ENCODE results near the gene POT1.

Gene POT1

DNA sequence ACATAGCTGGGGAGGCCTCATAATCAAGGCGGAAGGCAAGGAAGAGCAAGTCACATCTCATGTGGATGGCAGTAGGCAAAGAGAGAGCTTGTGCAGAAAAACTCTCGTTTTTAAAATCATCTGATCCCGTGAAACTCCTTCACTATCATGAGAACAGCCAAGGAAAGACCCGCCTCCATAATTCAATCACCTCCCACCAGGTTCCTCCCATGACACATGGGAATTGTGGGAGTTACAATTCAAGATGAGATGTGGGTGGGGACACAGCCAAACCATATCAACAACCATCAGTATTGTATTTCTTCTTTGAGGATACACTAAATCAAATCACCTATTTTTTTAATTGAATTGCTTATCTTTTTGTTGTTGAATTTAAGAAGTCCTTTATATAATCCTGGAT lies 16.7 kb downstream of the POT1 start:
- DNase-seq: no peak

DNA sequence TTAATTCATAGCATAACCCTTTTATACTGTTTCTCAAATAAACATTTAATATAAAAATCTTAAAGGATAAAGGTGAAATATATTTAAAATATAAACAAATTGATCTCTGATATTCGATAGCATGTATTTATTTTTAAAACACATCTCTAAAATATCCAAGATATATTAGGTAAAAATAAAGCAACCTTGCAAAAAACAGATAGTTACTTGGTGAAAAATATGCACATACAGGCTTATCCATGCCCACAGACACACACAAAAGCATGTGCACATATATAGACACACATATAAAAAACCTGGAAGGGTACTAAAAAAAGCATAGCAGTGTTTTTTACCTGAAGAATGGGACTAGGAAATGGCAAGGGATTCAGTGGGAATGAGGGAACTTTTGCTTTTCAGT lies 19.8 kb downstream of the POT1 start:
- DNase-seq: no peak

DNA sequence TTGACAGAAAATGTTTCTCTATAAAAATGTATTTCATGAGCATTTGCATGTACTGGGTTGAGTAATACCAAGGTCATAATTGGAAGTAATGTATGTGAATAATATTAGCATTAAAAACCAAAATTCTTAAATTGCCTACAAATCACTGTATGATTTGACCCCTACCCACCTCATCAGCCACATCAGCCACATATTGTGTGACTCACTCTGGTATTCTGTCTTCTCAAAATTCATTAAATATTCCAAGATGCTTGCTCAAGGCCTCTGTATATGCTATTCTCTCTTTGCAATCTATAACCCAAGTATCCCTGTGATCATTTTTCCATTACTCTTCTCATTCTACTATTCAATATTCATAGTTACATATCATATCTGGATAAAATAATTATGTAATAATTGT lies 21.4 kb downstream of the POT1 start:
- no peak for DNase-seq

DNA sequence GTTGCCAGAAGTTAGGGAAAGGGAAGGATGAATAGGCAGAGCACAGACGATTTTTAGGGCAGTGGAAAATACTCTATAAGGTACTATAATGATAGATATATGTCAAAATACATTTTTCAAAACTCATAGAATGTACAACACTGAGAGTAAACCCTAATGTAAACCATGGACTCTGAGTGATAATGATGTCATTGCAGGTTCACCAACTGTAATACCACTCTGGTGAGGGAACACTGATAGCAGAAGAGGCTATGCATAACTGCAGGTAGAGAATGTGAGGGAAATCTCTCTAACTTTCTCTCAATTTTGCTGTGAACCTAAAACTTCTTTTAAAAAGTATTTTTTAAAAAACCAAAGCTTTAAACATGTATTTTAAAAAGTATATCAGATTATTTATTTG lies 22.1 kb downstream of the POT1 start:
- DNase-seq: no peak

DNA sequence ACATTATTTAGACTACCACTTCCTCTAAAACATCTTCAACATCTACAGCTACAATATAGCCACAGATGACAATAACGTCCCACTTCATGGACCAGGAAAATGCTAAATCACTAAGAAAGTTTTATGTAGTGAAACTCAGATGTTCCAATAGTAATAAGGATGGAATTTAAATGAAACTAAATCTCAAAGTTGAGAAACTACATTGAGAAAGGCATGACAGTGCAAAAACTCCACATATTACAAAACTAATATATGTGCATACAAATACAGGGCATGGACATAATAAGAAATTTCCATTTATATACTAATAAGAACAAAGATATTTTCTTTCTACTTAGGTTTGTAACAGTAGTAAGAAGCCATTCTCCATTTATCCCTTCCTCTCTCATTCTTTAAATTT lies 31.1 kb downstream of the POT1 start:
- DNase-seq: no peak

DNA sequence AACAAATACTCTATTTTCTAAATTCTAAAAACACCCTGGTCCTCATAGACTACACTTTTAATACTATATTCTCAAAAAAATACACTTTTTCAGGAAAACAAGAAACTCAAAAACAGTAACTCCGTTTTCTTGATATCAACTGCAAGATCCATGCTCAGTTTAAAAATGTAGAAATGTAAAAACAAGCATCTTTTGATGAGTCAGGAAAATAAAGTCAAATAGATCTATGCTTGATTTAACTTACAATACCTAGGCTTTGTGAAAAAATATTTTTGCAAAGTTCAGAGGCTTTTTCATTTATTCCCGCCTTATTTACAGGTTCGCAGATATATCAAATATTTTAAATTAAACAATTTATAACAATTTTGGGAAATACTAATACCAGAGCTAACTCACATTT lies 33.6 kb downstream of the POT1 start:
- DNase-seq: no peak

DNA sequence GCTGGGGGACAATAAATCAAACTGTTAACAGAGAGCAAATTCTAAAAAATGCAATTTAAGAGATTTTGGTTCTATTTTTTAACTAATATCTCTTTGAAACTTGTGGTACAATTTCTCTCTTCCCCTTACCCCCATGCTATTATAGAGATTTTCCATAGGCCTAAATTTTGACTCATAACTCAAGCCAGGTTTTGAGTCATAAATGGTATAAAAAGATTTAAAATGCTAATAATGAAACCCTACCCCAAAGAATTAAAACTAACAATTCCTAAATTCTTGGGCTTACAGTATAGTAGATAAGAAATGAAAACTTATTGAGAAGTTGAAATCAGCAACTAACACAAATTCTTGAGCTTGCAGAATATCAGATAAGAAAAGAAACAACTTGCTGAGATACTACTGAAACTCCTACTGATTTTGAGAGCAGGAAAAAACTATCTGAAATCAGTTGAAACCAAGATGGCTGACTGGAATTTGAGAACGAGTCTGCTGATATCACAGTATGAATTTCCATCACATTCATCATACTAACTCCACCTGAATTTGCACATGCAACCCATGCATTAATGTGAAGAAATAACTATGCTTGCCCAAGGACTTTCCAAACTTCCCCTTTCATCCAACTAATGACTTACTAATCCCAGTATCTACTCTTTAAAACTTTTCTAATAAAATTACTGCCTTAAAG lies 36.3 kb downstream of the POT1 start:
- DNase-seq: no peak

DNA sequence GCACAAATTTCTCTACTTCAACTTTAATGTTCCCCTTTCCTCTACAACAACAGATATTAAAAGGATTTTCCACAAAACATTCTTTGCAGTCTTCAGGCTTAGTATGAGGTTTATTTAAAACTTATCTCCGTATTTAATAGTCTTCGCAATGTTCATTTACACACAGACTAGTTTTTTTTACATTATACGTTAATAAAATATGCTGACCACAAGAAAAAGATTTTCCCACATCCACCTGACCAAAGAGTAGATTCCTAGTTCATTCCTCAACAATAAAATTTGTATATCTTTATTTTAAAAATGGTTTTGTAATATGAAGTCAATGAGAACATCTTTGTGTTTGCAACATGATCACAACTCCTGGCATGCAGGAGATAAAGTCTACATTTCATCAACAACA lies 42.4 kb downstream of the POT1 start:
- no peak for DNase-seq

DNA sequence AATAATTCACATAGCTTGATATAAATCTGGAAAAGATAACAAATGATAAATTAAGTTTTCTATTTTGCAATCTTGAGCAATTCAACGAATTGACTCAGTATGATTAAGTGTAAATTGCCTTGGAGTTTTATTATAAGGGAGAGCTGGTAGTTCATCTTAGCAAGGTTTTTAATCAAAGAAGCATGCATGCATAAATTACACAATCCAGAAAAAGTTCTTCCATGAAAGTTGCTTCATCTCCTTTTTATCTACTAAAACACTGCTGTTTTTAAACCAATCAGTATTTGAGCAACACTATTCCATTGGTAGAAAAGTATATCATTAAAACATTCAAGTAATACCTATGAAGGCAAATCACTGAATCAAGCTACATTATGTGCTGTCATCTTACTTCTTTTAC lies 47.6 kb downstream of the POT1 start:
- no peak for DNase-seq

DNA sequence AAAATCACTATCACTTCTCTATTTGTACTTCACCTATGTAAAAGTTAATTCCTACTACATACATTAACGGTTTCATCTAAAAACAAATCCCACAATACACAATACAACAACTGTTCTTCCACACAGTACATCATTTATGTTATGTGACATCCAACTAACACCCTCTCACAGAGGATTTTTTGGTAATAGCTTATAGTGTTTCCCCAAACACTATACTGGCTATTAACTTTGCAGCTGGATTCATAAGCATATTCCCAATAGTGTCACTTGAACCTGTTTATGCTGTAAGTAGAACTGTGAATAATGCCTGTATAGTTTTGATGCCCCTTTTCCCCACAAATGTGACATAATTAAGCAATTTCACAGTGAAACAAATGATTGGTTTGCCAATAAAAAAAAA lies 49.9 kb downstream of the POT1 start:
- no peak for DNase-seq

DNA sequence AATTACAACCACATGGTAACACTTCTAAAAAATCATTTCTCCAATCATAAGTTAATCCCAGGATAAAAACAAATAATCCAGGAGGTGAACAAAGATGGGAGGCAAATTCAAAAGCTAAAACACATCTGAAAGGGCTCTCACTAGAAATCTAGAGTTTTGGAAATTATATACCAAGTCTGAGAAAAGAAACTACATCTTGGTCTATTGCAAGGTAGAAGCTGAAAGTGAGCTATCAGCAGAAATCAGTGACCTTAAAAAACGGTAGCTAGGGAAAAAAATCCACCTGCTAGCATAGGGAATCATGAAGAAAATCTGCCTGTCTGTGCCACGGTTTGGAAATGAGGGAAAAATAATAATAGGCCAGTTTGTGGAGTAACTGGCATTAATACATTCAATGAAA lies 50.5 kb downstream of the POT1 start:
- DNase-seq: no peak

DNA sequence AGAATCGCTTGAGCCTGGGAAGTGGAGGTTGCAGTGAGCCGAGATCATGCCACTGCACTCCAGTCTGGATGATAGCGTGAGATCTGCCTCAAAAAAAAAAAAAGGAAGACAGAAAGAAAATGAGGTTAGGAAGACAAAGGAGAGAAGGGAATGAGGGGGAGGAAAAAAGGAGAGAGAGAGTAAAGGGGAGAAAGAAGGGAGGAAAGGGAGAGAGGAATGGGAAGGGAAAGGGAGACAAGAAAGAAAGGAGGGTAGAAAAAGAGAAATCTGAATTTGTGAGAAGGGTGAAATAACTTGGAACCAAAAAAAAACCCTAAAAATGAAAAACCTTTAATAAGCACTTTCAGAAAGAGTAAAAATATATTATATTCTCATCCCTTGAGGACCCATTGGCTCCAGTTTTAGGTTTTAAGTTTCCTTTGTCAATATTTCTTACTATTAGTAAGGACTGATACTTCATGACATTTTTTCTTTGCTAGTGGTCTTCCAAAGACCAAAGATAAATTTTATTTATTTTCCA lies 54.9 kb downstream of the POT1 start:
- DNase-seq: no peak

DNA sequence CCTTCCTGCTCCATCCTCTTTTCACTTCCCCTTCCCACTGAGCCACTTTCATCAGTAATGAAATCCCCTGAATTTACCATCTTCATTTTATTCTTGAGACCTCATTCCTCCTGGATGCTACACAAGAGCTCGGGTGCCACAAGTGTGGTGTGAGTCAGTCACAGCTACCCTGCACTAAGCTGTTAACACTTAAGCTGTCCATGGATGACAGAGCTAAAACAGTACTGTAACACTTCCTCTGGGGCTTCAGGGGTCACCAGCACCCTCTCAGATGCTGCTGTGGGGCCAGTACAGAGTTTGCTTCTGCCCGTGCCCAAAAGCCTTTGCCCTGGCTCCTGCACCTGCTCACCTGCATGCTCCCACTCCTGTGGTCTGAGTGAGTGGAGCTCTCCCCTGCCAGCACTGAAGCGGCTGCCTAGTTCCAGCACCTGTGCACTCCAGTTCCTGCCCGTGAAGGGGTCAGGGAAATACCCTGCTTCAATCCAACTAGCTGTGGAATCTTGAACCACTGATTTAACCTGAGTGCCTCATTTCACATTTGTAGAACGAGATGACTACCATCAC lies 71.9 kb downstream of the POT1 start:
- DNase-seq: no peak

DNA sequence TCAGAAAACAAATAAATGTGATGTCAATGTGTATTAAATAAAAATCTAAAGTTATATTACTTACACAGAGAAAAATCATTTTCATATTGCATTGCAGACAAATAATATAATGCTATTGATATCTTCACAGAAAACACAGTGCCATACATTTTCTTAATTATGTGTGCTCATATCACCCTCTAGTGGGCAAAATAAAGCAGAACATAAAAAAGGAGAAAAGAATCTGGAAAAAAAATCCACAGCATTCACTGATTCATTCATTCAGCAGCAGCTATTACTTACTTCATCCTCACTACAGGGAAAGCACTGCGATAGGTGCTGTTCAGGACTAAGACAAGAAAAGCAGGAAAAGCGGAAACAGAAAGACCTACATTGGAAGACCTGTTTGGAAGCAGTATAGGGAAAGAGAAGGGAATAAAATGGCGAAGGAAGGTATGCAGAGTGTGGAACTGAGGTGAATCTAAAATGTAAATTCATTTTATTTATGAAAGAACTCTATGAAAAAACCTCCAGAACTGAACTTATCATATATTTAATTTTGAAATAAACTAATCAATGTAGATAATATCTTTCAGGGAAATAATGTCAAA lies 73.2 kb downstream of the POT1 start:
- DNase-seq: no peak

DNA sequence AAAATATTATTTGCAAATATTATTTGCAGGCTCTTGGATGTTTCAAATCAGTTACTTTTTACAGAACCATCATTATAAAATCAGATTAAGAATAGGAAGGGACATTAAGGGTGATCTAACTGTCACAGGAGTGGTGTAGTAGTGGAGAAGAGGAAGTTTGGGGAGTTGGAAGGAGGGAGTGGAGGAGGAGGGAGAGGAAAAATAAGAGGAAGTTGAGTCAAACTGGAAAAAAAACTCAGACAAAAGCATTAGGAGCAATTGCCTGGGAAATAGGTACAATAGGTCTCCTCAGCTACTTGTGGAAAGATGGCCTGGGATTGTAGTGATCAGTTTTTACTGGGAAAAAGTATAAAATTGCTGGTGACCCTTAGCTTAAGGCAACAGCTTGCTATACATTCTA lies 86.3 kb downstream of the POT1 start:
- no peak for DNase-seq

DNA sequence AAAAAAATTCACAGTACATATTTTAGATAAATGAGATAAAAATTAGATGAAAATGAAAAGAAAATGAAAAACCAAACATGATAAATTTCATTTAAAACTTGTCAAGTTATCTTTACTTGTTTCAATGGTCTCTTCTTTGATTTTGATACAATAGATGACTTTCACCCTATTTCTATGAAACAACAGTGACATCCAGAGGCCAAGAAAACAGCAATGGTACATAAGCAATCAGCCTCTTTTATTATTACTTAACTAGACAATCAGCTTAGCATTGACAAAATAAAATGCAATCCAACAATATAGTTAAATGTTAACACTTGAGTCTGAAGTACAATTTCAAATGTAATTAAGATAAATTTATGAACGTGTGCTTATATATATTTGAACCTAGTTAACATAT lies 89.2 kb downstream of the POT1 start:
- DNase-seq: no peak

DNA sequence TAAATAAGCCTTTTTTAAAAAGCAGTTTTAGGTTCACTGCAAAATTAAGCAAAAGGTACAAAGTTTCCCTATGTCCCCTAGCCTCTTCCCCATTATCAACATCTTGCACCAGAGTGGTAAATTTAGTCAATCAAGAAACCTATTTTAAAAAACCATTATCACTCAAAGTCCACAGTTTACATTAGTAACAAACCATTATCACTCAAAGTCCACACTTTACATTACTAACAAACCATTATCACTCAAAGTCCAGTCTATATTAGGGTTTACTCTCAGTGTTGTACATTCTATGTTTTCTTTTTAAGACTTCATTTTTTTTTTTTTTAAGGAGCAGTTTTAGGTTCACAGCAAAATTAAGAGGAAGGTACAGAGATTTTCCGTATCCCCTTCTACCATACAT lies 89.9 kb downstream of the POT1 start:
- no peak for DNase-seq

DNA sequence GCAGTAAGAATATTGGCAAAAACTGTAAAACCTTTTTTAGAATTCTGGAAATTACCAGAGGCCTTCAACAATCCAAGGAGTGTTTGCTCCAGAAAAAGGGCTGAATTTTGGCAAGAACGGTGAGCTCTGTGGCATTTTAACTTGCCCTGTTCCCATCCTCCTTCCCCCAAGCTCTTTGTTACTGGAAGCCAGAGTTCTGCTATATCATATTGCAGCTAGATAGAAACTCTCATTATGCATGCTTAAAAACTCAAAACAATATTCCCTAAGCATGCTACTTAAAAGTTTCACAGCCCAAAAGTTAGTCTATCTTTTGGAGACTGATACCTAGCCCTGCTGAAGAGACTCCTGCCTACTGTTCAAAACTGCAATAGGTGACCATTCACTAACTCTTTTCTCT lies 93.5 kb downstream of the POT1 start:
- DNase-seq: no peak

DNA sequence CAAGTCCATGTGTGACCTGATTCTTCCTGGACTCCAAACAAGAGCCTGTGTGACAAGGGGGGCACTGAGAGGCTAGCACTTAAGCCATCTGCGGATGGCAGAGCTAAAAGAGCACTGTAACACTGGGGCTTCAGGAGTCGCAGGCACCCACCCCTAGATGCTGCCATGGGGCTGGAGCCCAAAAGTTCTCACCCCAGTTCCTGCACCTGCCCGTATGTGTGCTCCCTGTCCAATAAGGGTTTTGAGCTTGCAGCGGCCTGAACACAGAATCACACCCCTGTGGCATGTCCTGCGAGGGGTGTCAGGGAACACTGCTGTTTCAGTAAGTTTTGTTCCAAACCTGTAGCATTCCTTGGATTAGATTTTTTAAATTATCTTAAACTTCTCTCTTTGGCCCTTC lies 110.8 kb downstream of the POT1 start:
- no peak for DNase-seq

DNA sequence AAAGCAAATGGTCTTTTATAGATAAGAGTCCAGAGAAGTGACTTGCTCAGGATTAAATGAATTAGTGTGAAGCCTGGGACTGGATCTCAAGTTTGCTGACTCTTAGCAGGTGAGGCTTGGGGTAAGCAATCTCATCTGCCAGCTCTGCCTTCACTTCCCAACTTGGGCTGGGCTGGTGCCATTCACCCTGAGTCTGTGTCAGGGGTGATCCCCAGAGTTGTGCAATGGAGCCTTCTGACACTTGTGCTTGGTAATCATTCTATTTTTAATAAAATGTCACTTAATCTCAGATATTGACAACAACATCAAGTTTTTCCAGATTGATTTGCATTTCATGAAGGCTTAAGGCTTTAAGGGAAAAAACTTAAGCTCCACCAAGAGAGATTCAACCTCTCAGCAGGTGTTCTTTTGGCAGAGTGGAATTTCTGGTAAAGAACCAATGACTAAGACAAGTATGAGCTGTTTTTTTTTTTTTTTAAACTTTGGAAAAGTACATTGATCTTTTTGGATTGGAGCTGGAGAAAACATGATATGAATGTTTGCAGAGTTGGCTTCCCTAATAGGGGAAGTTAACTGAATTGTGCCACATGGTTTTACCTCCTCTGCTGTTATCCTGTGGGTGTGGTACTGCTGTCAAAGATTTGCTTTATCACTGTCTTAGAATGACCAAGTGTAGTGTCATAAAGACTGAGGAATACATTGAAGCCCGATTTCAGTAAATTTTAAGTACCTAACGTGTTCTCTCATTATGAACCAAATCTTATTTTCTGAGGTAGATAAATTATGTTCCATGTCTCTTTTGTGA lies 115.4 kb downstream of the POT1 start:
- no peak for DNase-seq

DNA sequence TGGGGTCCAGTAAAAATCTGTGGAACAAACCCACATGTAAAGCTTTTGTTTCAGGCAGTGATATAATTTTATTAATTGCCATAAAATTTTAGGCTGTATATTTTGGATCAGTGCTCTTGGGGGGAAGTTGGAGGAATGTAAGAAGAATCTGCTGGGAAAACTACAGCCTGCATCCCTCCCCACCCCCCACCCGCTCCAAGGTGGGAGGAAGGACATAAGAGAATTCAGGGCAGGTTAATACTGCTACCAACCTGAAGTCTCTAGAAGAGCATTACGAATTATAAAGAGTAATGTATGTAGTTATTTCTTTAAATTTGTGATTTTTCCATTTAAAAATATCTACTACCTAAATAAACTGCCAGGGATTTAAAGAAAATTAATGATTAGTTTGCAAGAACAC lies 116.9 kb downstream of the POT1 start:
- no peak for DNase-seq

DNA sequence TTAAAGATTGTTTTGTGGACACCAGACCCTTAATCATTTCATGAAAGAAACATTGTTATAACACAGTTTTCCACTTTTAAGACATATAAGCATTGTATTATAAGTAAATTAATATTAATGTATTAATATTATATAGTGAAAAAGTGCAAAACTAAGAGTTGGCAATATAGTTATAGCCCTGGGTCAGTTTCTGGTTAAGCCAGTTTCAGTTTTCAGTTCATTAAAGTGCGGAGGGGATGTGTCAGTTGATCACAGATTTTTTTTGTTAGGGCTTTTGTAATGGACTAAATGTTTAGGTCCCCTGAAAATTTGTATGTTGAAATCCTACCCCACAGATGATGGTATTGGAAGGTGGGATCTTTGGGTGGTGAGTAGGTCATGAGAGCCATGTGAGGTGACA lies 118.3 kb downstream of the POT1 start:
- DNase-seq: no peak

DNA sequence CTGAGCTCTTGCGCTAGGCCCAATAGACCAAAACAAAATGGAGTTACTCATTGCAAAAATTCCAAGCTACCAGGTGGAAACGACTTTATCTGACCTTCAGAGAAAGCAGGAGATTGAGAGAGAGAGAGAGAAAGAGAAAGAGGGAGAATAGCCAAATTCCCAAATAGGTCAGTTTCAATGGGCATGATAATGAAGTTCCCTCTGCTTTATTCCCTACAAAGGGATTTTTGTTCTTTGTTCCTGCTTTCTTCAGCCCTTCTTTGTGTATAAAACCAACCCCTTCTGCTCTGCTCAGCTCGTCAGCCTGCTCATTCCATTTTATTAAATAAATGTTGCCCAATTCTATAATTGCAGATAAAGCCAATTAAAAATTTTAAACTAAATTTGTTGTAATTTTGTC lies 119.0 kb downstream of the POT1 start:
- no peak for DNase-seq

DNA sequence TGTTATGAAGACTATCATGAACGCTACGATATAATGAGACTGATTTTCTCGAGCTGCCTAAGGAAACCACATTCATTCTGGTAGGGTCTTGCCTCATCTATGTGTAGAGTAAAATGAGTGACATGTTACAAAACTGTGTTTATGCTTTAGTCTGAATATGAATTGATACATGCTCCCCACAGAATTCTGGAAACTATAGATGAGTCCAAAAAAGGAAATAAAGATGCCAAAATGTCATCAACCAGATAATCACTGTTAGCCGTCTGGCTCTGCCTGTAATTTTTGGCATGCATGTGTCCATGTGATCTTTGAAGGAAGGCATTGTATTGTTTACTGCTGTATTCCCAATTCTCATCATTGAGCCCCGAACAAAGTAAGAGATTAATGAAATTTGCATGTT lies 121.4 kb downstream of the POT1 start:
- no peak for DNase-seq

Measured in activated gamma-delta T cell (primary cell).